DND-41 (cell line): ENCODE results near the gene NXN.

ENCODE experiments used
- CTCF ChIP-seq: IDR thresholded peaks from 2 replicates; pipeline ENCODE4 v1.5.1; 2012; ENCODE audit warnings: borderline replicate concordance, low read length, moderate library complexity, mild to moderate bottlenecking; ENCODE audit not compliant: poor library complexity, severe bottlenecking; ENCODE audit errors: extremely low read depth
- EZH2 ChIP-seq: IDR thresholded peaks from 3 replicates; pipeline ENCODE4 v1.6.1; 2012; ENCODE audit warnings: borderline replicate concordance, low read depth, mild to moderate bottlenecking, moderate library complexity, low read length, inconsistent platforms; ENCODE audit not compliant: severe bottlenecking

- TF ChIP-seq CTCF: no peak
- no peak for TF ChIP-seq EZH2
Measured at GRCh38 chr17:954431-955164, 25.0 kb downstream of the NXN start.
